ENCODE results near the gene CFAP20DC.
"Not testable (repeated sequence)": the region's sequence is repeated elsewhere in the genome, so short reads cannot be mapped to it uniquely, and the experiment has no call there.

The CFAP20DC gene

DNA sequence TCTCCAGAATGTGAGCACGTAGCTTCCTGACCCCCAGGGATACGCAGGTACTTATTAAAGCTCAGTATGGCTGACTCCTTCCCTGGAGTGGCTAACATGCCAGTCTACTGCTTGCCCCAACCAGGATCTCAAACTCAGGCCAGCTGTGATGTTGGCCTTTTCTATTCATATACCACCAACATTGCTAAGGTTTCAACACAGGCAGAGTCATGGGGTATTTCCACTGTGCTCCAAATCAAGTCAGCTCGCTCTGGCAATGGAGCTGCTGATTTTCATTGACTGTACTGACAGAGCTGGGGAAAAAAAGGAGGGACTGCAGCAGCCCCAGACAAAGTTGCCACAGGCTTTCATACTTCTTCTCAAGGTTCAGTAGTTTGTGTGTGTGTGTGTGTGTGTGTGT is 87.0 kb downstream of the CFAP20DC start:
- peak; percentile 50 for DNase-seq (ENCODE audit: low read depth)

DNA sequence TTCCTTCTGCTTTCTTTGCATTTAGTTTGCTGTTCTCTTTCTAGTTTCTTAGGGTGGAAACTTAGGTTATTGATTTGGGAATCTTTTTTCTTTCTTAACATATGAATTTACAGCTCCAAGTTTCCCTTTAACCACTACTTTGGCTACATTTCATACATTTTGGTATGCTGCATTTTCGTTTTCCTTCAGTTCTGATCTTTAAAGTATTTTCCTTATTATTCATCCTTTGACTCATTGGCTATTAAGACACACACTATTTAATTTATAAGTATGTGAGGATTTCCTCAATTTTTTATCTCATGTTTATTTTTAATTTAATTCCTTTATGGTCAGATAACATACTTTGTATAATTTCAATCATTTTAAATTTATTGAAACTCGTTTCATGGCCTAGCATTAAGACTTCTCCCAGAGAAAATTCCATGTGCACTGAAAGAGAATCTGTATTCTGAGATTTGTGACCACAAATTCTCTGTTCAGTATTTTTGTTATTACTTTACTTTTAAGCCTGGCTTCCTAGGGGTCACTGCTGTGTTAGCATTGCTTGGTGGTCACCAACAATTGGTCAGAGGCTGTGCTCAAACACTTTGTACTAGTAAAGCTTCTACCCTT is 87.7 kb downstream of the CFAP20DC start:
- peak; percentile 75 for DNase-seq (ENCODE audit: low read depth)

DNA sequence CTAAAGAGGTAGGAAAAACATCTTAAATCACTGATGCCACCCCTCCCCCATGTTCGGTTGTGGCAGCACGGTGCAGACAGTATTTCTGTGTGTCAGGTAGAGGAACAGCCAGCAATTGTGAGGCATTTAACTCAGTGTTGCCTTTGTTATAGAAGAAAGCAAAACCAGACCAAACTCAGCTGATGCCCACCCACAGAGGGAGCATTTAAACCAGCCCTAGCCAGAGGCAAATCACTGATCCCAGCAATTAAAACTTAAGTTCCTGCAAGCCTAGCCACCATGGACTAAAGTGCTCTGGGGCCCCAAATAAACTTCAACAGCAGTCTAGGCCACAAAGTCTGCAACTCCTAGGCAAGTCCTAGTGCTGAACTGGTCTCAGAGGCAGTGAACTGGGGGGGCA is 94.5 kb downstream of the CFAP20DC start:
- no peak for DNase-seq (ENCODE audit: low read depth)

- DNase-seq (ENCODE audit: low read depth), result no peak
Observed at GRCh38 chr3:58953288-58953687, 96.5 kb downstream of the CFAP20DC start.

- DNase-seq (ENCODE audit: low read depth), result peak; percentile 25
Observed at GRCh38 chr3:58952128-58952917, 97.5 kb downstream of the CFAP20DC start.

- DNase-seq (ENCODE audit: low read depth), result no peak
Observed at GRCh38 chr3:58948018-58948417, 101.8 kb downstream of the CFAP20DC start.

DNA sequence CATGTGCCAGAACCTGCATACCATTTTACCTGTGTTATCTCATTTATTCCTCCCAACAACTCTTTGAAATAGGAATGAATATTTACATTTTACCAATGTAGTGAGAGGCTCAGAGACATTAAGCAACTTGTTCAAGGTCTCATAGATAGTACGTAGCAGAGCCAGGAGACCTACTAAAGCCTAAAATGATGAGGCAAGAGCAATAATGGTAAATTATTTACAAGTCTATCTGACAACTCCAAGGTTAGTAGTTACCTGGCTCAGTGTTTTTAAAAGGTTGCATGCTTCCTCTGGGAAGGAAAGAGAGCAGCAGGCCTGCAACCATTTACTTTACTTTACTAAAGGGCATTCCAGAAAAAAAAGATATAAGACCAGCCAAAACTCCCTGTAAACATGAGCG is 103.0 kb downstream of the CFAP20DC start:
- DNase-seq (ENCODE audit: low read depth), result no peak

DNA sequence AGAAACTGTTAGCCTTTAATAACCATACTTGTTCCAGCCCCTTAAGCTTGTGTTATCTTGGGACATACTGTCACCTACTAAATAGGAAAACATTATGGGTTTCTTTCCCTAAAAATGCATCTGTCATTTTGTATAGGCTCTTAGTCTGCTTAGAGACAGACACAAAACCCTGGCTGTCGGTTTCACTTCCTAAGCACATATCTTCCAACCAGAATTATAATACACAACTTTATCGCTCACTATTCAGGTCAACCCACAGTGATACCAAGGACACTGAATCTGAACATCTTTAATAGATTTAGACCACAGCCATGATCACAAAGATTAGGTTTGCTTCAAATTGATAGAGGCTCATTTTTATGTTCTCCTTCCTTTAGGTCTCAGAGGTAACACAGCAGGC is 111.8 kb downstream of the CFAP20DC start:
- DNase-seq (ENCODE audit: low read depth), result no peak

DNA sequence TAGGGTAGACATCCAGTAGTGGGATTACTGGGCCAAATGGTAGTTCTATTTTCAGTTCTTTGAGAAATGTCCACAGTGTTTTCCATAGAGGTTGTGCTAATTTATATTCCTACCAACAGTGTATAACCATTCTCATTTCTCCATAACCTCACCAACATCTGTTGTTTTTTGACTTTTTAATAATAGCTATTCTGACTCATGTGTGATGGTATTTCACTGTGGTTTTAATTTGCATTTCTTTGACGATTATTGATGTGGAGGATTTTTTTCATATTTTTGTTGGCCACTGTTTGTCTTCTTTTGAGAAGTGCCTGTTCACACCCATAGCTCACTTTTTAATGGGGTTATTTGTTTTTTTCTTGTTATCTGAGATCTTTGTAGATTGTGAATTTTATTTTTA is 125.2 kb downstream of the CFAP20DC start:
- DNase-seq (ENCODE audit: low read depth), result peak; percentile 75

- no peak for DNase-seq (ENCODE audit: low read depth)
Observed at GRCh38 chr3:58900386-58900785, 149.4 kb downstream of the CFAP20DC start.

- no peak for DNase-seq (ENCODE audit: low read depth)
Observed at GRCh38 chr3:58899953-58900298, 149.9 kb downstream of the CFAP20DC start.

DNA sequence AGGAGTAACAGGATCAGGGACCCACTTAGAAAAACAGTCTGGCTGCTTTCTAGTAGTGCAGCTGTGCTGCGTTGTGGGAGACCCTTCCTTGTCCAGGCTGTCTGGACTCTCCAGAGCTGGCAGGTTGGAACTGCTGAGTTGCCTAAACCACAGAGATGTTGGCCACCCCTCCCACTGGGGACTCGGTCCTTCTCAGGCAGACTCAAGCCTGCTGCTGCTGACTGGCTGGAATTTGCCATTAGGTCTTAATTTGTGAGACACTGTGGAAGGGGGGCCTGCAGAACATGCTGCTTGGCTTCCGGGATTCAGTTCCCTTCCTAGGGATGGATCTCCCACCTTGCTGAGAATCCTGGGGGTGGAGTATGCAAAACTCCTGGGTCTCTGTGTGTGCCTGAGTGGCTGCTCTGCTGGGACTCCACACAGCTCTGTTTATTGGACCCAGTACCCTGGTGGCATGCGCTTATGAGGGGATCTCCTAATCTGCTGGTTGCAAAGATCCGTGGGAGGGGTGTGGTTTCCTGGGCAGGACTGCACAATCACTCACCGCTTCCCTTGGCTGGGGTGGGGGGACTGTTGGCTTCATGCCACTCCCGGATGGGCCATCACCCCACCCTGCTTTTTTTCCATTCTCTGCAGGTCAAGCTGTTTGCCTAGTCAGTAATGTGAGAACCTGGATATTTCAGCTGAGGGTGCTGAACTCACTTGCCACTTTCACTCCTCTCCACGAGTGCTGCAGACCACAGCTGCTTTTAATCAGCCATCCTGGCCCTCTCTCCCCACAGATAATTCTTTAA is 150.5 kb downstream of the CFAP20DC start:
- DNase-seq (ENCODE audit: low read depth), result peak; percentile 6

GRCh38 chr3:58898513-58898912 is 151.3 kb downstream of the CFAP20DC start:
- no peak for DNase-seq (ENCODE audit: low read depth)

DNA sequence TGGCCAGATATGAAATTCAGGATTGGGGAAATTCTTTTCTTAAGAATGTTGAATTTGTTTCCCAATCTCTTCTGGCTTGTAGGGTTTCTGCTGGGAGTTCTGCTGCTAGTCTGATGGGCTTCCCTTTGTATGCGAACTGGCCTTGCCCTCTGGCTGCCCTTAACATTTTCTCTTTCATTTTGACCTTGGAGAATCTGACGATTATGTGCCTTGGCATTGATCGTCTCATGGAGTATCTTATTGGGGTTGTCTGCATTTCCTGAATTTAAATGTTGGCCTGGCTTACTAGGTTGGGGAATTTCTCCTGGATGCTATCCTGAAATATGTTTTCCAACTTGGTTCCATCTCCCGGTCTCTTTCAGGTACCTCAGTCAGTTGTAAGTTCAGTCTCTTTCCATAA is 152.2 kb downstream of the CFAP20DC start:
- DNase-seq (ENCODE audit: low read depth), result no peak

GRCh38 chr3:58895678-58896077 is 154.1 kb downstream of the CFAP20DC start:
- not testable (repeated sequence) for DNase-seq (ENCODE audit: low read depth)

- not testable (repeated sequence) for DNase-seq (ENCODE audit: low read depth)
Observed at GRCh38 chr3:58892526-58892925, 157.3 kb downstream of the CFAP20DC start.

DNA sequence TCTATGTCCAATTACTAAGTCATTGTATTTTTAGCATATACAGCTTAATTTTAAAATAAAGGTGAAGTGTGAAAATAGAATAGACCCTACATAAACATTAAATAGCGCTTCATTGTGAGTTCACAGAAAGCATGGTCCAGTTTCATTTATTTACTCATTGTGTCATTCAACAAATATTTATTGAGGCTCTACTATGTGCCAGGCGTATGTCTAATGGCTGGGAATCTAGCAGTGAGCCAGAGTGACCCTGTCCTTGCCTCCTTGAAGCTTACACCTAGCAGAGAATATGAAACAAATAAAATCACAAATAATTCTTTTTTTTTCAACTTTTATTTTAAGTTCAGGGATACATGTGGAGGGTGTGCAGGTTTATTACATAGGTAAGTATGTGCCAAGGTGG is 161.7 kb downstream of the CFAP20DC start:
- DNase-seq (ENCODE audit: low read depth), result no peak

- DNase-seq (ENCODE audit: low read depth), result no peak
Observed at GRCh38 chr3:58884453-58884852, 165.4 kb downstream of the CFAP20DC start.

- DNase-seq (ENCODE audit: low read depth), result peak; percentile 11
Observed at GRCh38 chr3:58880182-58880581, 169.6 kb downstream of the CFAP20DC start.

- DNase-seq (ENCODE audit: low read depth), result peak; percentile 65
Observed at GRCh38 chr3:58874795-58875194, 175.0 kb downstream of the CFAP20DC start.

DNA sequence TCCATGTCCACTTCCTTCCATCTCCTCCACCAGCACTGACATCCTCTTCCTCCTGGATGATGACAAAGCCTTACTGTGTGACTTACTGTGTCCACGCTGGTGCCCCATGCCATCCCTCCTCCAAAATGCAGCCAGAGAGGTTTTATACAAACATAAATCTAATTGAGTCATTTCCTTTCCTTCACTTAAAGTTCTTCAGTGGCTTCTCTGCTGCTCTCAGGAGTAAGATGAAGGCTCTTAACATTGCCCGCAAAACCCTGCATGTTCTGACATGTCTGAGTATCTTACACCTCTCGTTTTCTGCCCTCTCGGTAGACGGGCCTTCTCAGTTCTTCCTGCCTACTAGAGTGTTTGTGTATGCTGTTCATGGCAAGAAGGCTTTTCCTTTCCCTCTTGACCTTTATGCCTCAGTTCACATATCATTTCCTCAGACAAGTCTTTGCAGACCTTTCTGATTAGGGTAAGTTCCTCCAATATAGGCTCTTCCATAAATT is 175.5 kb downstream of the CFAP20DC start:
- DNase-seq (ENCODE audit: low read depth), result peak; percentile 74

GRCh38 chr3:58868097-58868779 is 181.6 kb downstream of the CFAP20DC start:
- DNase-seq (ENCODE audit: low read depth), result no peak

Data from EH (cell line).